HG02642 (cell line): Measurements from ENCODE around the gene AVPI1.
A peak's percentile ranks its signal among the peaks of the same experiment; 100 is the strongest.
"Not testable (repeated sequence)": the region's sequence is repeated elsewhere in the genome, so short reads cannot be mapped to it uniquely, and the experiment has no call there.

Experiments used
- ATAC-seq: cut with Tn5 transposase; IDR thresholded peaks from one replicate; pipeline ENCODE4 v1.9.1; 2021; ENCODE audit warnings: mild to moderate bottlenecking; ENCODE audit not compliant: unreplicated experiment, poor library complexity

AVPI1 gene

DNA sequence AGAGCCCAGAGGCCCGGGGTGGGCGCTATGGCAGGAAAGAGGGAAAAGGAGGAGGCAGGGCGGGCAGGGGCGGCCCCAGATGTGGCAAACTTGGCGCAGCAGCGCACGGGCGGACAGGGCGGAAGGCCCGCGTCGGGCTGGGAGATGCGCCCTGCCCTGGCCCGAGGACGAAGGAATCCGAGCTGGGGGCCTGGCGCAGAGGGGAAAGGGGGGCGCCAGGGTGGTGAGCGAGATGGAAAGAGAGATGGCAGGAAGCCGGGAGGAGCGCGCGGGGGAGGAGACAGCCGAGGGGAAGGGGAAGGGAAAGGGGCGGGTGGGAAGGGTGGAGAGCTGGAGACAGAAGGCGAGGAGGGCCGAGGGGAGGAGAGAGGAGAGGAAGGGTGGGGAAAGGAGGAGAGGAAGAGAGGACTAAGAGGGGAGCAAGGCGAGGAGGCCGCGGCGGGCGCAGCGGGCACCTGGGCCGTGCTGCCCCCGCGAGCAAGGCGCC, 26.3 kb upstream of the AVPI1 start, which contains the start of gene MARVELD1:
Gene MARVELD1, plus strand, starts transcription at position 392 of the 487 bp plus-strand sequence. CDS start 147 bp downstream, outside the sequence.
- no peak for ATAC-seq

DNA sequence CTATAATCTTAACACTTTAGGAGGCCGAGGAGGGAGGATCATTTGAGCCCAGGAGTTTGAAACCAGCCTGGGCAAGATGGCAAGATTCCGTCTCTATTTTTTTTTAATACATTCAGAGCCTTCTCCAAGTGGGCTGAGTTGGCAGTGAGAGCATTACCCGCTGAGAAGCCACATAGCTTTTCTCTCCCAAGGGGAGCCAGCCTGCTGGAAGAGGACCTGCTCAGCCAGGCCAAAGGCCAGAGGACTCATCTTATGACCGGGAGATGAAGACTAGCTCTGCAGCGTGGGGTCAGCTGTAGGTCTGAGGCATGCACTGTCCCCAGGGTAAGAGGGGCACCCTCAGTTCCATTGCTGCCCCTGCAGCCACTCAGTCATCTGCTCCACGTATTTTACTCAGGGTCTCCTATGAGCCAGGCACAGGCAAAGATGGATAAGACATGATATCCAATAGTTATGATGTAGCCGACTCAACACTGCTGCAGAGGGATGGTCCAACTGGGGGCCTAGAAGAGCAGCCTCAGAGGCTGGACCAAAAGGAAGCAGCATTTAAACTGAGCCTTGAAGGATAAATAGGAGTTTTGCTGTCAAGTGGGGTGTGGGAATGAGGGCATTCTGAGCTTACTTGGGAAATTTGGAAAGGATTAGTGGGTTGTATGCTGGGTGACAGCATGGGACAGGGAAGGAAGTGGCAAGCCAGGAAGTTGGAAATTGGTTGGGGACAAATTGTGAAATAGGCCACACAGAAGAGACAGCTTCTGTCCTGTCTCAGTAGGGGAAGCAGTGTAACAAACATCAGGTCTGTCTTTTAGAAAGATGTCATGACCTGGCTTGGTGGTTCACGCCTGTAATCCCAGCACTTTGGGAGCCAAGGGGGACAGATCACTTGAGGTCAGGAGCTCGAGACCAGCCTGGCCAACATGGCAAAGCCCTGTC, 24.9 kb upstream of the AVPI1 start:
- no peak for ATAC-seq

DNA sequence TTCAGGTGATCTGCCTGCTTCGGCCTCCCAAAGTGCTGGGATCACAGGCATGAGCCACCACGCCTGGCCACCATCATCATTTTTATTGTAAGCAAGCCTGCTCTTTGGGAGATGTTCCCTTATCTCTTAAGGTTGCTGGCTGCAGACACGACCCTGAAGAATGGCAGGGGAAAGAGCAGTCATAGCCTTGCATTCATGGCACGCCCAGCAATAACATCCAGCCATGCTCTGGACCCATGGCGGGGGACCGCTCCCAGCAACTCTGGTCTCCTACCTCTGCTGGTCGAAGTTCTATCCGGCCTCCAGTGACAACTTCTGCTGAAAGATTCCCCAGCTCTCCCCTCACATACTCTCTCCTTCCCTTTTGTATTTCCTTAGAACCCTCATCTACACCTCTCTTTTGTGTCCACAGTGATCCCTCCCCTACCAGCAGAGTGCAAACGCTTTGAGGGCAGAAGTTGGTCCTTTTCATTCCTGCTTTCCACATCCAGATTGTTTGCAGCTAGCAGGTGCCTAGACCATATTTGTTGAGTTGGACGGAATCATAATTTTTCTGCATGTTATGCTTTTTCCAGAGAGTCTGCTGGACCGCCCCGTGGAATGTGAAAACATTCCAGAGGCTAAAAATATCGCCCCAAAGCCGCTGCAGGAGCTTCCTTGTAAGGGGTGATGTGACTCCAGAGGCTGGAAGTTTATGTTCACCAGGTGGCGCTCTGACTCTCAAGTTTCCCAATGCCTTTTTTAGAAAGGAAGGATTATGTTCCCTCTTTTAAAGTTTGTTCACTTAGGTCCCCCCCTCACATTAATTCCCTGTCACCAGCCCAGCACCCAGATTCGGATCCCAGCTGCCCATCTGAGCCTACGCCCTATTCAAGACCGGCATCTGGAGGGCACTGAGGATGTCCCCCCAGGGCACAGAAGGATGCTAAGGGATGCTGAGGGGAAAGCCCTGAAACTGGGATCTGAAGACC, 22.2 kb upstream of the AVPI1 start:
- no peak for ATAC-seq

DNA sequence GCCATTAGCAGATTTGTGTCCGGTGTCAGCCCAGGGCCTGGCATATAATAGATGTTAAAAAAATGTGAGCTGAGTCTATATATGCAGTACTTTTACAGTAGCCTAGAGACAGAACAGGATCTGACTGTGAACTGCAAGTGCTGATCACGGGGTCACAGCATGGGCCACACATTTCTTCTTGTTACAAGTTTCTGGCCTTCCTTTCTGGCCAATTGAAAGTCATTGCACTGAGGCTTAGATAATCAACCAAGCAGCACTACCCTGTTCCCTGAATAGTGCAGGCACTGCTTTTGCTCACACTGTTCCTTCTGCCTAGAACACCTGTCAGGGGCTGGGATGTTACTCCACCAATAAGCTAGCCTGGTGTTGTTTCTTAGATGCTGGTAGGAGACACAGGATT, 21.1 kb upstream of the AVPI1 start:
- no peak for ATAC-seq

DNA sequence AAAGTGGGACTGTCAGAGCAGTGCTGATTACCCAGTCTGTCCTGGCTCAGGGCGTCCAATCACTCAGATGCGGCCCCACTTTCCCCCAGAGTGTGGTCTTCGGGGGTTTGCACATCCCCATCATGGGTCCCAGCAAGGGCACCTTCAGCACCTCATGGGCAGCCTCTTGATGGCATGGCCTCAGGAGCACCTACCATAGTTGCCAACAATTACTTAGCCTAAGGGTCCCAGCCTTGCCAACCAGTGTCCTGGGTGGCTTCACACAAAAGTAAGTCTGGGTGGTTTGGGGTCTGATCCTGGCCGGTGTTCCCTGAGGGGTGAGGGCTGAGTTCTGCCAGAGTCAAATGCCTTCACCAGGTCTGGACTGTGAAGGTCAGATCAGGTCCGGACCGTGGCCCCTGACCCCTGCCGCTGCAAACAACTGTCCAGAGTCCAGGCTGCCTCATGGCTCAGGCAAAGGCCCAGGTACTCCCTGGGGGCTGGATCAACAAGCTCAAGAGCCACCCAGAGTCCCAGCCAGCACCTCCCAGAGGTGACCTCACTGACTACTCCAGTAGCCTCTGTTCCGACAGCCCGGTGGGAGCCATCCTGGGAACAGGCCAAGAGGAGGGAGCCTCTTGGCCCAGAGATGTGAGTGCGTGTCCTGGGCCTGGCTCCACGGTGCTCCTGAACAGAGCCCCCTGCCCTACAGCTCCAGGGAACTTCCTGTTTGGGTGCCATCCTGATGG, 20.3 kb upstream of the AVPI1 start:
- ATAC-seq, result no peak

DNA sequence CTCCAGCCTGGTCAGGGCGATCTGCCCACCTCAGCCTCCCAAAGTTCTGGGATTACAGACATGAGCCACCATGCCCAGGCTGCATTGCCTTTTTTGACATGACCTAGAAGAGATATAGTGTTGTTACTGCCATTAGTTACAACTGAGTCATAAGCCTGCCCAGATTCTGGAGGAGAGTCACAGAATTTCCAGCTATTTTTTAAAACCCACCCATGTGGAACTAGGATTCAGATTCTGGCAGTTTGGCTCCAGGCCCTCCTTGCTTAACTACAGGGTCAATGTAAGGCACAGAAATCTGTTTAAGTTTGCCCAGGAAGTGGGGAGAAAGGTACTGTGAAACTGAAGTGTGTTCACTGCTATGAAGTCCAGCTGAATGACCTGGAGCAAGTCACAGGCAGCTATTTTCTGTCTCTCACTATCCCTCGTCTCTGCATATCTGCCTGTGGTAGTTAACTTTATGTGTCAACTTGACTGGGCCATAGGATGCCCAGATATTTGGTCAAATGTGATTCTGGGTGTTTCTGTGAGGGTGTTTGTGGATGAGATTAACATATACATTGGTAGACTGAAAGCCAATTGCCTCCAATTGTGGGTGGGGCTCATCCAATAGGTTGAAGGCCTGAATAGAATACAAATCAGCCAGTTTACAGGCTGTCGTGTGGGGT, 18.1 kb upstream of the AVPI1 start:
- ATAC-seq, result no peak

DNA sequence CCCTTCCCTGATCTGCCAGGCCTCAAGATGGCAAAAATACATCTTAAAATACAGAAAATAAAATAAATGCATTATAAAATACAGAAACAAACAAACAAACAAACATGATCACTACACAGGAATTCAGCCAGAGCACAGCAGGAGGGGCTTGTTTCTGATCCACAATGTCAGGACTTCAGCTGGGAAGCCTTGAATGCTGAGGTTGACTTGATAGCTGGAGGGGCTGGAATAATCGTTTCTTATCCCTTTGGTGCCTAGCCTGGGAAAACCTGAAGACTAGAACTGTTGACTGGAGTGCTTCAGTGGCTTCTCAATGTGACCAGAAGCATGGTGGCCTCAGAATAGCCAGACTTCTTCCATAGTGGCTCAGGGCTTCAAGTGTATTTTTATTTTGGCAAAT, 17.3 kb upstream of the AVPI1 start:
- ATAC-seq, result no peak

DNA sequence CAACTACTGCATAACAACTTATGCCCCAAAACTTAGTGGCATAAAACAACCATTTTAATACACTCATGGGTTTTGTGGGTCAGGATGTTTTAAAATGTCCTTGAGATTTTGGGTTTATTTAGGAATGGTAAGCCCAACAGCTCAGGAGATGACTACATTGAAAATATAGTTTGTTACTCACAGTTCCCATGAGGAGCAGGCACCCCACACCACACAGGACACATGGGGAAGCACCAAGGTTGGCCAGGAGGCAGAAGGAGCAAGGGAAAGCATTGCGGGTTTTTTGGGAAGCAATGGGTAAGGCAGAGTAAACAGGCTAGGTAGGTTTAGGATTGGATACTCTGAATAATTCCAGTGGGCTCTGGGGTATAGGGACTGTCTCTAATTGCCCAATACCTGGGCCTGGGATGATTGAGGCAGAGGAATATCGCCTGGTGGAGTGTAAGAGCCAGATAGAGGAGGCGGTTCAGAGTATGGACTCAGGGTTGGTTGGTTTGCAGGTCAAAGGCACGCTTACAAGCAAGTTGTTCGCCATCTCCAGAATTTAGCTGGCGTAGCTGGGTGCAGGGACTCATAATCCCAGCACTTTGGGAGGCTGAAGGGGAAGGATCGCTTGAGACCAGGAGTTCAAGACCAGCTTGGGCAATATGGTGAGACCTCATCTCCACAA, 16.5 kb upstream of the AVPI1 start:
- ATAC-seq, result no peak

DNA sequence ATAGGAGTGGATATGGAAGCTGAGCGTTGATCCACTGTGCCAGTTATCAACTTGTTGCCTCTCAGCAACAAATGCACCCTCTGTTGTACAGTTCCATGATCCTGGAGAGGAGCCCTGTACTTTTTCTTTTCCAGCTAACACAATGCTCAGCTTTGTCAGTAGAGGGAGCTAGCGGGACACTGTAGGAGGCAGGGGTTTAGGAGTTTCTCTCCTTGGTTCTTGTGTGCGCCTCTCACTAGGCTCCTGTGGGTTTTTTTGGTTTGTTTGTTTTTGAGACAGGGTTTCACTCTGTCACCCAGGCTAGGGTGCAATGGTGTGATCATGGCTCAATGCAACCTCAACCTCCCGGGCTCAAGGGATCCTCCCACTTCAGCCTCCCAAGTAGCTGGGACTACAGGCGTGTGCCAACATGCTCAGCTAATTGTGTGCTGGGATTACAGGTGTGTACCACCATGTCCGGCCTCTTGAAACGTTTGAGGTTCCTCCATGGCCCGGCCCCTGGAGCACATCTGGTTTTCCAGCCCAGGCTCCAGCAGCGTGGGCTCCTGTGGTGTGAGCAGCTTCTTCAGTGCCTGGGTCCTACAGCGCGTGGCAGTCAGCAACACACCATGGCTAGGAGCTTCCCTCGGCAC, 14.5 kb upstream of the AVPI1 start:
- peak; percentile 71 for ATAC-seq

DNA sequence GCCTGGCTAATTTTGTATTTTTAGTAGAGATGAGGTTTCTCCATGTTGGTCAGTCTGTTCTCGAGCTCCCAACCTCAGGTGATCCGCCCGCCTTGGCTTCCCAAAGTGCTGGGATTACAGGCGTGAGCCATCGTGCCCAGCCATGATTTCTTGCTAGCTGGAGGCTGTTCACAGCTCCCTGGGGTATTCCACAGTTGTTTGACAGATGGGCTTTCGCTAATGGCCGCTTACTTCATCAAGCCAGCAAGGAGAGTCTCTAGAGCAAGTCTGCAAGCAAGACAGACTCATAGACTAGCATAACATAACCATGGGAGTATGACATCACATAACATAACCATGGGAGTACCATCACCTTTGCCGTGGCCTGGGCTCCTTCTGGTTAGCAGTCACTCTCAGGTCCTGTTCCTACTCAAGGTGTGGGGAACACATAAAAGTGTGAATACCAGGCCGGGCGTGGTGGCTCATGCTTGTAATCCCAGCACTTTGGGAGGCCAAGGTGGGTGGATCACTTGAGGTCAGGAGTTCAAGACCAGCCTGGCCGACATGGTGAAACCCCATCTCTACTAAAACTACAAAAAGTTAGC, 11.1 kb upstream of the AVPI1 start:
- ATAC-seq, result not testable (repeated sequence)

DNA sequence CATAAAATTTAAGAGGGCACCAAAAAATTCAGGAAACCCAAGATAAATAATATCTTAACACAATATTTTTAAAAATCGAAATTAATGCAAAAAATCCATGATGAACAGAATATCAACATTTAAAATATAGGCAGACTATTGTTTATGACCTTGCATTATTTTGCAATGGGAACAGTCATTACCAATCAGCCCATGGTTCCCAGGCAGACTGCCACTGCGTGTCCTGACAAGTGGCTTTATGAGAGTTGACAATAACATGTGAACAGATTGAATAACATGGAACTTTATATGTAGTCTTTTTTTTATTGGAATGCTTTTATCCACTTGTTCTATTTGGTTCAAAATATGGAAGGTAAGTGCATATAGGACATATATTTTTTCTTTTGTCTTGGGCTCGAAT, 3.1 kb upstream of the AVPI1 start:
- ATAC-seq, result no peak

DNA sequence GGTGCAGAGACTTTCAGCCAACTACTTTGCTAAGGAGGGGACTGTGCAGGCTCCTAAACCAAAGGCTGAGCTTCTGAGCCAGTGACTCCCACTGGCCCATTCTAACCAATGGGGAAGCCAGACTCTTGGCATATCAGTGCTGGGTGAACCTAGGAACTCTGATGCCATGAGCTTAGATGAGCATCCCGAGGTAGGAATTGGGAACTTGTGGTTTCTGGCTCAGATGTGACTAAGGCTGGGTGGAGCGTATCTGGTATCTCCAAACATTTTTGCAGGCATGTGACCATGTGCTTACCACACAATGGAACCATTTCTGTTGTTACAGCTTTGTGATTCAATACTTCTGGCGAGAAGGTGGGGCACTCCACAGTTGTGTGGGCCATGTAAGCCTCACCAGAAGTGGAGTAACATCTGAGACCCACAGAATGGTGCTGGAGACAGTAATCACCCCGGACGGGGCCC, 2.5 kb upstream of the AVPI1 start:
- no peak for ATAC-seq

DNA sequence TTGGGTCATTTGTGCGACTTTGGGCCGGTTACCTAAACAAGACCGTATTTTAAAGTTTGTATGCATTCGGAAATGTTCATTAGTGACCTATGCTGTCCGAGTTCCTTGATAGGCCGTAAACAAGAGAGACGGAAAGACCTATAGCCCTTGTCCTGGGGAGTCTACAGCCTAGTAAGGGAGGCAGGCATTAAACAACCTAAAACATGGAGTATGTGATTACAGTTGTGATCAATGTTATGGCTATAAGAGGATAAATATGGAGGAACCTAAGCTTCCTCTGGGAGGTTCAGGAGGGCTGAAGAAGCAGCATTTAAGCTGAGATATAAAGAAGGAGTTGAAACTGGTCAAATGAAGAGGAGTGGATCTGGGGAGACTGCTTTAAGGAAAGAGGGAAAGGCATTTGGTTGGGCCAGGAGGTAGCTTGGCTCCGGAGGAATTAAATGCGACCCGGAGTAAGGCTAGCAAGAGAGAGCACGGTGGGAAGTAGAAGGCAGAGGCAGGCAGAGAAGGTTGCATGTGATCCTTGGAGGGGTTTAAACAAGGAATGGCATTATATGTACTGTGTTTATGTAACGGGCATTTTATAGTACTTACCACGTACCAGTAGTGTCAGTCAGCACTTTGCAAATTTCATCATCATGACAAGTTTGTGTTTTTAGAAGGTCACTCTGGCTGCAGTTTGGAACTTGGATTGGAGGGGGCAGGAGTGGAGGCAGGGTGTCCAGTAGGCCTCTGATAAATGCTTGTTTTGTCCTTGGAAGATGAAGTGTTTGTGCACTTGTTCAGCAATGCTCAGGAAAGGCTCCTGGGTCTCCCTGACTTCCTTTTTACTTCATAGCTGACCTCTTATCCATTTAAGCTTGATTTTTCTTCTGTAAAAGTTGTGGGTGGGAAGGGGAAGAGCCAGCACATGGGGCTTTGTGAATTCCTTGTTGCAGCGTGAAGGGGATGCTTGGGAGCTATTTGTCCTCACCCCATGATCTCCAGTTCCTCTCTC, 1.0 kb upstream of the AVPI1 start:
- no peak for ATAC-seq

DNA sequence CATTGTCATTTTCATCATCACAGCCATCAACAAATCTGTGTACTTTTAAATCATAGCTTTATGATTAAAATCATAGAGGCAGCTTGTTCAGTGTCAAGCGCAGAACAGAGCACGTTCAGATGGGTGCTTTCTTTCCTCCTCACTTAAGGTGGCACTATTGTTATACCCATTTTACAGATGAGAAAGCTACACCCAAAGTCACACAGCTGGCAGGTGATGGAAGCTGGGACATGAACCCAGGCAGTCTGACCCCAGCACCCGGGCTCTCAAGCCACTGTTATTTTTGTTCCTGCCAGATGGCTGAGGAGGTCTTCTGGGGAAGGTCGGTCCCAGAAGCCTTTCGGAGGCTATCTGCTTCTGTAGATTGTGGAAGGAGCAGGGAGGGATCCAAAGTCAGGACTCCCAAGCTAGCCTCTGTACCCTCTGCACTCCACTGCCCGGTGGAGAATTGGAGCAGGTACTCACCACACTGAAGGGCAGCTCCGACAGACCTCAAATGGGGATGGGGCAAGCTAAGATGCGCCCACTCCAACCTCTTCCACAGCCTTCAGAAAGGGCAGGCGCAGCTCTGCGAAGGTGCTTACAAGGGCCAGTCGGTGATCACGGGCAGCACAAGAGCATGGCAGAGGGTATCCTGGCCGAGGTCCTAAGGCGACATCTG, 610 bp downstream of the AVPI1 start:
- peak; percentile 22 for ATAC-seq

DNA sequence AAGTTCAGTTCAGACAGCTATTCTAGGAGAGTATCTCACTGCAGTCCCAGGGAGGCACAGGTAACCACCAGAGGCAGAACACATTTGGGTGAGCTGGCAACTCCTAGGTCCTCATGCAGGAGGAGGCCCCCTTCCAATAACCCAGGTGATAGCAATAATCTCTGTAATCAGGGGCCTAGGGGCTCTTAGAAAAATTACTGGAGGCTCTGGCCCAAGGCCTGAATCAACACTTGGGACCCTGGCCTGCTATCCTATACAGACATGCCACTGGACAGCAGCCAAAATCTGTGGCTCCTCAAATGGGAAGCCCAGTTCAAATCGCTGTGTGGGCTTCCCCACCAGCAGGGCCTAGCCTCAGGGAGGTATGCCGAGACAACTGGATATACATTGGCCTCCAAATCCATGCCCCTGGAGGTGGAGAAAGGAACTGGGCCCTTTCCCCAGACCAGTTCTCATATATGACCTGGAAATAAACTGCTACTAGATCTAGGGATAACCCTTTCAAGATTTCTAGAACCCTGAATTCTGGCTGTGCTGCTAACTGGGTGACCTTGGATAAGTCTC, 1.6 kb downstream of the AVPI1 start:
- no peak for ATAC-seq

DNA sequence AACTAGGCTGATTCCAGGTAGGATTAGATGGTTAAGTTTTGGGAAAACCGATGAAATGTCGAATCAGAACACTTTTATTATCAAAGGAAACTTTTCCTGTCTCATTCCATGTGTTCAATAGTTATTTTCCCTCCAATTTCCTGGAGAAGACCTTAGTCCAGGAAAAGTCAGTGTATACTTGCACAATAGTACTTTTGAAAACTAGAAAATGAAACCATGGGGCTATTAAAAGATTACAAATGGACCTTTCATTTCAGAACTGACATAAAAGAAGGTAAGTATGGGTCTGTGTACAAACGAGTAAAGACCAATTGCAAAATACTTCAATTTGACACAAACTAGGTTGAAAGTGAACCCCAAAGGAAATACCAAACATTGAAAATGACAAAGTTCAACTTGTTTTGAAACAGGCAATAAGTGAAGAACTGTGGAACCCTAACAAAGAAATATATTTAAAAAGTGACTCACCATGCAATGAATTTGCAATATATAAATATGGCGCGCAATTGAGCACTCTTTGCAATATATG, 2.1 kb downstream of the AVPI1 start:
- no peak for ATAC-seq
